Astrocyte of the cerebellum (primary cell): ENCODE results near the gene CAMTA1.

Experiments
- DNase-seq: peaks from one replicate; pipeline ENCODE4 v3.0.0-alpha.2; 2011; ENCODE audit warnings: low read depth
- H3K4me3 ChIP-seq: 2 replicates; pipeline ENCODE4 v1.5.1; 2011; ENCODE audit warnings: mild to moderate bottlenecking, low read depth, low read length, moderate library complexity
- in situ Hi-C: cut with HindIII; loops from 2 replicates; pipeline ENCODE4 v1.10.0; 2017; ENCODE audit warnings: low sequenced_read_pairs
- TF ChIP-seq, protein P1 (sequence below): IDR thresholded peaks from 2 replicates; pipeline ENCODE4 v1.5.1; 2012; ENCODE audit warnings: low read length, low read depth, moderate library complexity, mild to moderate bottlenecking; ENCODE audit errors: missing control alignments

Gene CAMTA1

DNA sequence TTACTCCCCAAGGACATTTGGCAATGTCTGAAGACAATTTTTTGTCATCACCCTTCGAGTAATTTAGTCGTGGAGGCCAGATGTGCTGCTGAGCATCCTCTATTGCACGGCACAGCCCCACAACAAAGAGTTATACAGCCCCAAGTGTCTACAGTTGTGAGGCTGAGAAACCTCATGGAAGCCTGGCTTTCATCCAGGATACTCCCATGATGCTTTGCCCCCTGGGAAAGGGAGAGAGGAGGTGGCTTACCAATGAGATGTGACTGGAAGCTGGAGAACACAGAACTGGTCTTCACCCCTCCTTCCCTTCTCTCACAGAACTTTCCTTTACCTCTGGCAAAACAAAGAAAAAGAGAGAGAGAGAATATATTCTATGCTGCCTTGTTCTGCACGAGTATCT lies 834.9 kb downstream of the CAMTA1 start:
- in situ Hi-C loops = no loop called here
- DNase-seq = no peak
- TF ChIP-seq, protein P1, sequence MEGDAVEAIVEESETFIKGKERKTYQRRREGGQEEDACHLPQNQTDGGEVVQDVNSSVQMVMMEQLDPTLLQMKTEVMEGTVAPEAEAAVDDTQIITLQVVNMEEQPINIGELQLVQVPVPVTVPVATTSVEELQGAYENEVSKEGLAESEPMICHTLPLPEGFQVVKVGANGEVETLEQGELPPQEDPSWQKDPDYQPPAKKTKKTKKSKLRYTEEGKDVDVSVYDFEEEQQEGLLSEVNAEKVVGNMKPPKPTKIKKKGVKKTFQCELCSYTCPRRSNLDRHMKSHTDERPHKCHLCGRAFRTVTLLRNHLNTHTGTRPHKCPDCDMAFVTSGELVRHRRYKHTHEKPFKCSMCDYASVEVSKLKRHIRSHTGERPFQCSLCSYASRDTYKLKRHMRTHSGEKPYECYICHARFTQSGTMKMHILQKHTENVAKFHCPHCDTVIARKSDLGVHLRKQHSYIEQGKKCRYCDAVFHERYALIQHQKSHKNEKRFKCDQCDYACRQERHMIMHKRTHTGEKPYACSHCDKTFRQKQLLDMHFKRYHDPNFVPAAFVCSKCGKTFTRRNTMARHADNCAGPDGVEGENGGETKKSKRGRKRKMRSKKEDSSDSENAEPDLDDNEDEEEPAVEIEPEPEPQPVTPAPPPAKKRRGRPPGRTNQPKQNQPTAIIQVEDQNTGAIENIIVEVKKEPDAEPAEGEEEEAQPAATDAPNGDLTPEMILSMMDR = no peak
- no peak overlapping the region for H3K4me3 ChIP-seq

DNA sequence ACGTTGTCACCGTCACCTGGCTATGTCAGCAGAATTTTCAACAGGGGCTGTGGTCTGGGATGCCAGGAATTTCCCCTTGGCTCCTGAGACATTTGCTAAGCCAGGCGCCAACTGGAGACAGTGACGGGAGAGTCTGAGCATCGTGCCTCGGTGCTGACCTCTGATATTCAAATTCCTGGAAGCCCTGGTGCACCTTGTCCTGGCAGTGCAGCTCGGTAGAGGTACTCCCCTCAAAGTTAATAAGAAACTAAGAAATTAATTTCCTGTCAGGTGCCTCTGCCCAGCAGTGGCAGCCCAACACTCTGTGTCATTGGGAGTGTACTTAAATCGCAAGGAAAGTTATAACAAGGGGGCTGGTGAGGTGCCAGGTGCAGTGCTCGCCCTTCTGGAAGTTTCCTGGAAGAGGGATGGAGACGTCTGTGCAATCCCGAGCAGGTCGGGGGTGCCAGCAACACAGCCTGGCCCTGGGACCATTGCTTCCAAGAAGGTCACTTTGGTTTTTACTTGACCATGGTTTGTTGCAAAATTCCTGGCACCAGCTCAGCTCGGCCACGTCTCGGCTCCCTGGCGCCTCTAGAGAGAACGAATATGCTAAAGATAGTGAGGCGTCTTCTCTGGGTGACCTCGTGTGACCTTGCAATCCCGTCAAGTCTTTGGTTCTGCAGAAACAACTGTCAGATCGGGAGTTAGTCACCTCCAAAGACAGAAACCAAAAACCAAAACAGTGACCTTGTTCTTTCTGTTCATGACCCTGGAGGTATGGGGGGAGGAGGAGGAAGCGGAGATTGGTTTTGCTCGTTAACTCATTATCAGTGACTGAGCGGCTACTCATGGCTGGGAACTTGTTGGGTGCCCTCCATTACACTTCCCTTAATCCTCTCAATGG lies 836.3 kb downstream of the CAMTA1 start:
- in situ Hi-C loops = no loop called here
- TF ChIP-seq, protein P1 = no peak
- DNase-seq = no peak
- no peak overlapping the region for H3K4me3 ChIP-seq

DNA sequence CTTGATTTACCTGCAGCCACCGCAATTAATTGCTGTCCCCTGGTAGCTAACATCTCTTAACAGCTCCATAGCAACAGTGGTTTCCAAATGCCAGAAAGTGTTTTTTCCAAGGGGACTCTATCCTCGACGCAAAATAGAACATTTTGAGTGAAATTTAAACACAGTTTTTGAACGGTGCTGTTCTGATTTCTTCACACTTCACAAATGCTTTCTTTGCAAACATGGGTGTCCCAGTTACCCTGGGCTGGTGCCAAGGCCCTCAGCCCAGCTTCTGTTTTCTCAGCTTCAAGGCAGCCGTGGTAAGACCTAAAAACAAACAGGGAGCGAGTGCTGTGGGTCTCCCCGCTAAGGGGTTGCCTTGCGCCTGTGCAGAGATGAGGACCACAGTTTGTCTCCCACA lies 838.6 kb downstream of the CAMTA1 start:
- no peak overlapping the region for H3K4me3 ChIP-seq
- in situ Hi-C loops = no loop called here
- no peak for DNase-seq
- TF ChIP-seq, protein P1 = no peak

DNA sequence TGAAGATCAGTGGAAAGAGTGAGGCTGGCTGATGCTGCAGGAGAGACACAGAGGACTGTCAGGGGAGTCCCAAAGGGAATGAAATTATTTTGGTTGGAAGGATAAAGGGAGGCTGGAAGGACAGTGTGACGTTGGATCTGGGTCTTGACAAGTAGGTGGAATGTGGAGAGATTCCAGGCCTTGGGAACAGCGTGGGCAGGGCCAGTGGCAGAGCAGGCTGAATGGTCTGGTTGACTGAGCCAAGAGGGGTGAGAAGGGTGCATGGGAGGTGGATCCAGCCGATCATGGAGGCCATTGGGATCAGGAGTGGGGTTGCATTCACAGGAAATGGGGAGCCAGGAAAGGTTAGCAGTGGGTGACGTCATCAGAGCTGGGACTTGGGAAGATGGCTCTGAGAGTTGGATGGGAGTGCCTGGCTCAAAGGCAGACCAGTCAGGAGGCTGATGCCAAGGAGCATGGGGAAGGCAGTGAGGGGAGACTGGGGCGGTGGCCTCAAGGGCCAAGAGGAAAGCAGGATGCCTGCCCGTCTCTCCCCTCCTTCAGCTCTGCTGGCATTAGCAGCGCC lies 839.6 kb downstream of the CAMTA1 start:
- H3K4me3 ChIP-seq = no peak overlapping the region
- no peak for DNase-seq
- TF ChIP-seq, protein P1 = no peak
- in situ Hi-C loops = no loop called here

DNA sequence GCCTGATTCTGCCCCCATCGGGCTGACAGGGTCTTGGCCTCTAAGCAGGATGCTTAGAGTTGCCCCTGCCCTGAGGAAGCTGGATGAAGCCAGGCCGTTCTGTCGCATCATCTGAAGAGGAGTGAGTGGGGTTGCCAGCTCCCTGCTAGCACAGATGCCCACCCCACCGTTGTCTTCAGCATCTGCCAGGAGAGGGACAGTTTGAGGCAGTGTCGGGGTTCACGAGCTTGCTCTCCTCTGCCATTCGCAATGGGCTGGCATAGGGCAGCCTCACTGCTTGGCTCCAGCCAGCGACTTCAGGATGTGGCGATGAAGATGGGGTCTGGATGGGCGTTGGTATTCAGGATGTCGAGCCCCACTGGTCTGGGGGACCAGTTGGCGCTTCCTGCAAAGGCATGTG lies 840.1 kb downstream of the CAMTA1 start:
- H3K4me3 ChIP-seq = no peak overlapping the region
- TF ChIP-seq, protein P1 = no peak
- no peak for DNase-seq
- in situ Hi-C loops = no loop called here

DNA sequence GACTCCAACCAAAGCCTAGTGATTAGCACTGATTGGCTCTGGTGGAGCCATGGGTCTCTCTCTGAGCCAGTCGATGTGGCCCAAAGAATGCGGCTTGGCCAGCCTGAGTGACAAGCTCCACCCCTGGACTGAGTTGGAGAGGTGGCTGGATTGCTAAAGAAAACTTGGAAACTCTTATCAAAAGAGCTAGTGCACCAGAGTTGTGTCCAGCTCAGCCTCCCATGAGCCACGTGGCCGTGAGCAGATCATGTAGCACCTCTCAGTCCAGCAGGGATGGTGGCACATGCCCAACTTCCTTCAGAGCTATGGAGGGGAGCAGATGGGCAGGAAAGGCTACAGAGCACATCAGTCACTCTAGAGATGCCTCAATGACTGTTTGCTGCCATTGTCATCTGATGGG lies 843.0 kb downstream of the CAMTA1 start:
- no peak overlapping the region for H3K4me3 ChIP-seq
- TF ChIP-seq, protein P1 = no peak
- in situ Hi-C loops = no loop called here
- no peak for DNase-seq
